HG02623 (cell line): Measurements from ENCODE around the gene CEACAM16.
"Not testable (repeated sequence)": the region's sequence is repeated elsewhere in the genome, so short reads cannot be mapped to it uniquely, and the experiment has no call there.

Source experiments
- ATAC-seq: cut with Tn5 transposase; IDR thresholded peaks from one replicate; pipeline ENCODE4 v1.9.1; 2021; ENCODE audit warnings: moderate library complexity; ENCODE audit not compliant: unreplicated experiment

Gene CEACAM16

DNA sequence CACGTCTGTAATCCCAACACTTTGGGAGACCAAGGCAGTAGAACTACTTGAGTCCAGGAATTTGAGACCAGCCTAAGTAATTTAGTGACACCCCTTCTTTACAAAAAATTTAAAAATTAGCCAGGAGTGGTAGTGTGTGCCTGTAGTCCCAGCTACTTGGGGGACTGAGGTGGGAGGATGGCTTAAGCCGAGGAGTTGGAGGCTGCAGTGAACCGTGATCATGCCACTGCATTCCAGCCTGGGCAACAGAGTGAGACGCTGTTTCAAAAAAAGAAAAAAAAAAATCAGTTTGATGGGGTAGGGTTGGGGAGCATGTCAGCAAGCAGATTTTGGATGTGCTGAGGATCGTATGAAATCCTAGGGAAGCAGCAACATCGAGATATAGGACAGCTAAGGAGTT, 23.4 kb upstream of the CEACAM16 start:
- no peak for ATAC-seq

DNA sequence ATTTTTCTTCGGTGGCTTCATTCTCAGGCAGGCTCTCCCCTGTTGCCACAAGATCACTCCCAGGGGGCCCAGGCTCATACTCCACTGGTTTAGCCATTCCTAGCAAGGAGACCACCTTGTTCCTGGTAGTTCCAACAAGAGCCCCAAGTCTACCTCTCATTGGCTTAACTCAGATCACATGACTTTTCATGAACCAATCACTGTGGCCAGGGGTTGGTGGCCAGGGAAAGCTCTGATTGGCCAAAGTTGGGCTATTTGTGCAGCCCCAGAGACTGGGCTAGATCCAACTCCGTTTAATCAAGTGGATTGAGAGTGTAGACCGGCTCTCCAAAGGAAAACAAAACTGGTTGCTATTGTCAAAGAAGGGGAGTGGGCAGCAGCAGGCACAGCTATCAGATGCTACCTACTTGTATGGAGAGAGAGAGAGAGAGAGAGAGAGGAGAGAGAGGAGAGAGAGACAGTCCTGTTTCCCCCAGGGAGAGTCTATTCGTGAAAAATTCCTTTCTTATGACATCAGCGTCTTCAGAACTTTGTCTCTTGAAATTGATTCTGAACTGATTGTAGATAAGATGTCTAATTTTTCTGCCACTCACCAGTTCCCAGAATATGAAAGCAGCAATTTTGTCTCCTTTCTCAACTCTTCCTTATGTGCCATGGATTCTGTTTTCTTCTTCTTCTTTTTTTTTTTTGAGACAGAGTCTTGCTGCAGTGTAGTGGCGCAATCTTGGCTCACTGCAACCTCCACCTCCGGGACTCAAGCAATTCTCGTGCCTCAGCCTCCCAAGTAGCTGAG, 21.7 kb upstream of the CEACAM16 start:
- no peak for ATAC-seq

DNA sequence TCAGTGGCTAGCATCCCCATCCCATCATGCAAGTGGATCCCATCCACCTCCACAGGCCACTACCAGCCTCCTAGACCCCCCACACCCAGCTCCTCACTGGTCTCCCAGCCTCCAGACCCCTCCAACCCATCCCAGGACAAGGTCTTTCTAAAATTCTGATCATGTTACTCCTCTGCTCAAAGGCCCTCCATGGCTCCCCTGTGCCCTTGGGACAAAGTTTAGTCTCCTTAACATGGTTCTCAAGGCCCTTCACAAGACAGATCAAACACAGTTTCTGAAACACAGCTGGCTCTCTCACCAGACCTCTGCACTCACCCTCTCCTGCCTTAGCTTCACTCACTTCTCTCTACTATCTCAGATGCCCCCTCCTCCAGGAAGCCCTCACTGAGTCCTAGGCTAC, 18.4 kb upstream of the CEACAM16 start:
- ATAC-seq, result no peak

GRCh38 chr19:44681992-44682790, 16.8 kb upstream of the CEACAM16 start:
- ATAC-seq, result no peak

- no peak for ATAC-seq
These were observed 16.1 kb upstream of the CEACAM16 start for GRCh38 chr19:44682807-44683206.

- no peak for ATAC-seq
These were observed 15.3 kb upstream of the CEACAM16 start for GRCh38 chr19:44683434-44684210.

- not testable (repeated sequence) for ATAC-seq
These were observed 14.6 kb upstream of the CEACAM16 start for GRCh38 chr19:44684396-44684795.

DNA sequence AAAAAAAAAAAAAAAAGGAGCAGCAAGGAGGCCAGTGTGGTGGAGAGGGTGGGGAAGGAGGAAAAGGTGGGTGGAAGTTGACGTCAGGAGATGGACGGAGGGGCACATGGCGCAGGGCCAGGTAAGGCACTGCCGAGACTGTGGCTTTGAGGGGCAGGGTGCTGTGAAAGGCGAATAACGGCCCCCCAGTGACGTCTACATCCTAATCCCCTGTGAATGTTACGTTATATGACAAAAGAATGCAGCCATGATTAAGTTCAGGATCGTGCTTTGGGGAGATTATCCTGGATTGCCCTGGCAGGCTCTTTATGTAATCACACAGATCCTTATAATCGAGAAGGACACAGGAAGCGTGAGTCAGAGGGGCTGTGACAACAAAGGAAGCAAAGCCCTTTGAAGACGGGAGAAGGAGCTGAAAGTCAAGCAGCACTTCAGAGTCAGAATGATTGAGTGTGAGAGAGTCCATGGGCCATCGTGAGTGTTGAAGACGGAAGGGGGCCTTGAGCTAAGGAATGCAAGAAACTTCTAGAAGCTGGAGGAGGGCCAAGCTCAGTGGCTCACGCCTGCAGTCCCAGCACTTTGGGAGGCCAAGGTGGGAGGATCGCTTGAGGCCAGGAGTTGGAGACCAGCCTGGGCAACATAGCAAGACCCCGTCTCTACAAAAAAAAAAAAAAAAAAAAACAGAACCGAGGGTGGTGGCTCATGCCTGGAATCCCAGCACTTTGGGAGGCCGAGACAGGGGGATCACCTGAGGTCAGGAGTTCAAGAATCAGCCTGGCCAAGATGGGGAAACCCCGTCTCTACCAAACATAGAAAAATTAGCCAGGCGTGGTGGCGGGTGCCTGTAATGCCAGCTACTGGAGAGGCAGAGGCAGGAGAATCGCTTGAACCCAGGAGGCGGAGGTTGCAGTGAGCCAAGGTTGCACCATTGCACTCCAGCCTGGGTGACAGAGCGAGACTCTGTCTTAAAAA, 13.8 kb upstream of the CEACAM16 start:
- ATAC-seq, result no peak

GRCh38 chr19:44685877-44686276, 13.1 kb upstream of the CEACAM16 start:
- ATAC-seq, result no peak

DNA sequence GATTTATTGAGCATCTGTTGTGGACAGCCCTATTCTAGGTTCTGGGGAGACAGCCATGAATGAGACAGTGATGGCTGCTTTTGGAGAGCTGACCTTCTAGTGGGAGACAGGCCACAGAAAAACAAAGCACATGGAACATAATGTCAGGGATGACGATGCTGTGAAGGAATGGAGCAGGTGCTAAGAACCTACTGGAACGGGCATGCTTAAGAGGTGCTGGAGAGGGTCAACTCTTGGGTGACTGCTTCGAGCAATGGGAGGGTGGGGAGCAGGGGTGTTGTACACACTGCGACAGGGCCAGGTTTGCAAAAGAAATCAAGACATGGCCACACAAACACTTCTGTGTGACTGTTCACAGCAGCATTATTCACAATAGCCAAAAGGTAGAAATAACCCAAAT, 12.1 kb upstream of the CEACAM16 start:
- no peak for ATAC-seq

- ATAC-seq, result no peak
These were observed 11.1 kb upstream of the CEACAM16 start for GRCh38 chr19:44687888-44688287.

- no peak for ATAC-seq
These were observed 9.4 kb upstream of the CEACAM16 start for GRCh38 chr19:44689290-44690130.

DNA sequence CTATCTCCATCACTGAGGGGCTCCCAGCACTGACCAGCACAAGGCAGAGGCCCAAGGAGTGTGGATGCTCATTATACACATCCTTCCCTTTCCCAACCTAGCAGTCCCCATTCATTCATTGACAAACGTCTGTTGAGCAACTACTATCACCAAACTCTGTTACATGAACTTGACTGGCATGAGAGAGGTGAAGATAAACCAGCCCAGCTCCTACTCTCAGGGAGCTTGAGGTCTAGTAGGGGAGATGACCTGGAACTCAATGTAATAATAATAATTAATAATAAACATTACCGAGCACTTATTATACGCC, 8.9 kb upstream of the CEACAM16 start:
- ATAC-seq, result no peak

DNA sequence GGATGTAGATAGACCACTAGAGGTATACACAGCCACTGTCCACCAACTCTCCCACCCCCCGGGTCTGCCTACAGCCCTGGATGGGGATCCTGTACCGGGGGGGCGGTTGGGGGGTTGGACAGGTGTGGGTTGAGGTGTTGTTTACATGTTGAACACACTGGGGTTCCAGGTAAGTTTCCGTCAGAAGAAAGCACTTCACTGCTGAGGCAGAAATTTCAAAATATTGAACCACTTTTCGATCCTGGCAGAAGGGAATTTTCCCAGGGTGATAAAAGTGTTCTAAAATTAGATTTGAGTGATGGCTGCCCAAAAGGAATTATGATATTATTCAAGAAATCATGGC, 6.6 kb upstream of the CEACAM16 start:
- no peak for ATAC-seq

DNA sequence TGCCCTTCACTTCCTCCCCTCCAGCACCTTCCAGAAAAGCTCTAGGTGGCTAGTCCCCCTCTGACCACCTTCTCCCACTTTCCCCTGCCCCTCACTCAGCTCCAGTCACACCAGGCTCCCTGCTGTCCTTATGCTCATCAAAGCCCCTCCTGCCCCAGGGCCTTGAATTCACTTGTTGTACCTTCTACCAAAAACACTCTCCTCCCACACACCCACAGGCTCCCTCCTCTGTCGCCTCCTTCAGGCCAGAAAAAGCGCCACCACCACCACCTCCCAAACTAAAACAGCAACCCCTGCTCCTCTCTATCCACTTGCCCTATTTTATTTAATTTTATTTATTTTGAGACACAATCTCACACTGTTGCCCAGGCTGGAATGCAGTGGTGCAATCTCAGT, 4.8 kb upstream of the CEACAM16 start:
- ATAC-seq, result no peak

DNA sequence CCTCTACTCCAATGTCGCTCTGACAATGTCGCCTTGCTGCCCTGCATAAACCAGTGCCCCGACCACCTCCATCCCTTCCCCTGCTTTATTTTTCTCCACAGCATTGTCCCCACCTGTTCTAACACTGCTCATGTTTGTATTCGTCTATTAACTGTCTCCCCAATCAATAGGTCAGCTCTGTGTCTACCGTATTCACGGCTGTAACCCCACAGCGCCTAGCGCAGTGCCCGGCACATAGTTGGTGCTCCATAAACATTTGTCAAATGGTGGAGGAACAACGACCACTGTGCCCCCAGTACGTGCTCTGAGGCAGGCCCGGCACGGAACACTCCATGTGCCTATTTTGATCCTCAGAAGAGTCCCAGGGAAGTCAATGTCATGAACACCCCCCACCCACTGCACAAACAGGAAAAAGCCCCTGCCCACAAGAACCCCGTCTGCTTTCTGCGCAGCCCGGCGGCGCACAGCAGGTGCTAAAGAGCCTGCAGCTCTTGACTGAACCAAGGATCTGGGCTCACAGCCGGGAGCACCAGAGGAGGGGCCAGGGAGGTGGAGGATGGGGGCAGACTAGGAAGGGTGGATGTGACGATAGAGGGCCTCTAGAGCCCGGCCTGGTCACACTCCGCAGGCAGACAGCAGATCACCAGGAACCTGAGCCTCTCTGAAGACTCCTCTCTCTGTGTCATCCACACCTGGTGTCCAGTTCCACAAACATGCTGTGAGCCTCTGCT, 1.8 kb upstream of the CEACAM16 start:
- ATAC-seq, result no peak

DNA sequence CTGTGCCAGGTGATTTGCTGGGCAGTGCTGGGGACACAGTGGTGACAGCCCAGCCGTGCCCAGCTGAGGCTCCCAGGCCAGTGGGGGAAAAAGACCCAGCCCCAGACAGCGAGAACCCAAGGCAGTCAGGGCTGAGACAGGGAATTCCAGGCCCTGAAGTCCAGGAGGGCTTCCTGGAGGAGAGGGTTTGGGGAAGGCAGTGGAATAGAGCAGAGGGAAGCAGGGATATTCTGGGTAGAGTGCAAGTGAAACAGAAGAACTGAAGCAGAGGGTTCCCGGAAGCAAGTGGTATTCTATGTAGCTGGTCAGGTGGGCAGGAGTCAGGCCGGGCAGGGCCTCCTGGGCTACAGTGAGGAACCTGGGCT, 1.3 kb upstream of the CEACAM16 start:
- no peak for ATAC-seq

DNA sequence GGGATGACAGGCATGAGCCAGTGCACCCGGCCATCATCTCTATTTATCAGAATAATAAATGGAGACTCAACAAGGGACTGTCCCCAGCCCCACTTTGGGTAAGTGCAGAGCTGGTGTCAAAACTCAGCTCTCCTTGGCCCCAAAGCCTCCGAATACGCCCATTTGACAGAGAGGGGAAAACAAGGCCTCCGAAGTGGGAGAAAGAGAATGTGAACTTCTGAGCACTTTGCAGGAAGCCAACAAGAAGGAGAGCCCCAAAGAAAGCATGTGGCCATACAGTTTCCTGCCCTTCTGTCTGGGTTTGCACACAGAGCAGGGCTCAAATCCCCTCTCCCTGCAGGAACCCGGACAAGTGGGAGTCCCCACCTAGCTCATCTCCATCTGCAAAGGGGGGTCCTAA, 1.6 kb downstream of the CEACAM16 start:
- no peak for ATAC-seq

DNA sequence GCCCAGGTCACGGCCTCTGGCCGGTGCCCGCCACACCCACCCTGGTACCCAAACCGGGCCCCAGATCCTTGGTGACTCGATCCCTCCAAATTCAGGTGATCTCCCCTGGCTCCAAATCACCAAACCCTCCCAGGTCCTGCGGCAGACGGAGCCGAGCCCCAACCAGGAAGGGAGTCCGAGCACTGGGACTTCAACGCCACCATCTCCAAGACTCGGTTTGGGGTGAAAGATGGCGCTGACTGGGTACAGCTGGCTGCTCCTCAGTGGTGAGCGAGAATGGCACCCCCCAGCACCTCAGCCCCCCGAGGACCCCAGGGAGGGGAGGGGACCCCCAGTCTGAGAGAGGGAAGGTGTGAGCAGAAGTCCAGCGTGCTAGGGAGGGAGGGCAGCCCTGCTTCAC, 2.3 kb downstream of the CEACAM16 start:
- ATAC-seq, result no peak
